BJ (cell line): ENCODE measurements around the gene DCPS. TPM values are rescaled to one million over a fixed set of nuclear protein-coding genes. Genes with fewer than 3 reads are reported as not detected.

Experiments used
- CTCF ChIA-PET: fragments of 350-600 bp; formaldehyde crosslinking; extraction: SDS; loops from one replicate; lab custom pipeline; 2021; ENCODE audit warnings: antibody characterized with exemption, inconsistent platforms; lab: Yijun Ruan, JAX
- POLR2A ChIA-PET: fragments of 300-600 bp; sonication (Branson Sonifier 250); formaldehyde crosslinking; extraction: SDS; loops from one replicate; lab custom pipeline; 2021; ENCODE audit warnings: antibody characterized with exemption; lab: Charles Lee
- DNase-seq: peaks from one replicate; pipeline ENCODE4 v3.0.0-alpha.2; 2011; ENCODE audit warnings: low read depth
- H3K27me3 ChIP-seq: 2 replicates; pipeline ENCODE4 v1.6.0; 2011; ENCODE audit warnings: low read length; ENCODE audit not compliant: control insufficient read depth, insufficient read depth
- H3K36me3 ChIP-seq: 2 replicates; pipeline ENCODE4 v1.5.1; 2011; ENCODE audit warnings: low read length; ENCODE audit not compliant: control insufficient read depth, insufficient read depth
- H3K4me3 ChIP-seq: 2 replicates; pipeline ENCODE4 v1.5.1; 2011; ENCODE audit warnings: low read depth, mild to moderate bottlenecking, control low read depth, low read length
- CTCF ChIP-seq: IDR thresholded peaks from 2 replicates; pipeline ENCODE4 v1.5.1; 2011; ENCODE audit warnings: low read depth, mild to moderate bottlenecking, control low read depth, inconsistent platforms, low read length, moderate library complexity; ENCODE audit not compliant: insufficient read depth
- polyA plus RNA-seq: library from polyadenylated mRNA; depleted of rRNA; stranded (reverse); fragments of >200 nt; gene quantifications from 2 replicates; pipeline ENCODE4 v1.2.3, GENCODE V29; 2011

The DCPS gene
- polyA plus RNA-seq, 1 experiment: 23.5 TPM

GRCh38 chr11:126340960-126341606 lies 37.2 kb downstream of the DCPS start:
- CTCF ChIA-PET: interaction anchor here (1.1 to 1.6 kb wide), 4 partner anchors 12 to 140 kb away, joined by 3 to 5 read pairs (median 4); no protein-coding TSS in a partner anchor
- Histone ChIP-seq H3K4me3 (no peak overlapping the region), H3K36me3 (peaks cover 3% of the 10 kb centered on the region; the same call in 1 of the 2 replicates), H3K27me3 (no peaks in the 10 kb centered on the region)
- POLR2A ChIA-PET: interaction anchor here (1.0 kb wide), 1 partner anchor 9 kb away, joined by 3 read pairs; no protein-coding TSS in a partner anchor
- no peak for DNase-seq
- TF ChIP-seq CTCF: no peak

- ChIA-PET CTCF (interaction anchor here (1.2 to 1.6 kb wide), 3 partner anchors 12 to 139 kb away, joined by 3 to 5 read pairs (median 3); no protein-coding TSS in a partner anchor), POLR2A (interaction anchor here (0.5 to 1.0 kb wide), 3 partner anchors 10 to 60 kb away, joined by 3 to 20 read pairs (median 5); no protein-coding TSS in a partner anchor)
- H3K27me3 ChIP-seq: no peaks in the 10 kb centered on the region
- no peak overlapping the region for H3K4me3 ChIP-seq
- no peak for DNase-seq
- TF ChIP-seq CTCF: no peak
- peaks cover 3% of the 10 kb centered on the region; the same call in 1 of the 2 replicates for H3K36me3 ChIP-seq
Measured at GRCh38 chr11:126341760-126342161, 37.9 kb downstream of the DCPS start.

GRCh38 chr11:126343051-126343450 lies 39.2 kb downstream of the DCPS start:
- no peak for TF ChIP-seq CTCF
- ChIA-PET CTCF (interaction anchor here (1.3 to 1.6 kb wide), 2 partner anchors 11 to 33 kb away, joined by 5 read pairs; no protein-coding TSS in a partner anchor), POLR2A (no interaction called here)
- Histone ChIP-seq H3K36me3 (peaks cover 3% of the 10 kb centered on the region; the same call in 1 of the 2 replicates), H3K27me3 (no peaks in the 10 kb centered on the region), H3K4me3 (no peak overlapping the region)
- no peak for DNase-seq

GRCh38 chr11:126344141-126345080 lies 40.6 kb downstream of the DCPS start:
- H3K4me3 ChIP-seq: no peak overlapping the region
- CTCF ChIA-PET: interaction anchor here (0.6 to 1.5 kb wide), 5 partner anchors 11 to 136 kb away, joined by 3 to 4 read pairs (median 3); no protein-coding TSS in a partner anchor
- peaks cover 3% of the 10 kb centered on the region; the same call in 1 of the 2 replicates for H3K36me3 ChIP-seq
- no peak for TF ChIP-seq CTCF
- no peaks in the 10 kb centered on the region for H3K27me3 ChIP-seq
- DNase-seq: no peak
- POLR2A ChIA-PET: no interaction called here

- ChIA-PET POLR2A (no interaction called here), CTCF (interaction anchor here (1.0 to 2.6 kb wide), 4 partner anchors 12 to 96 kb away, joined by 3 to 5 read pairs (median 4); no protein-coding TSS in a partner anchor)
- no peak for DNase-seq
- no peak for TF ChIP-seq CTCF
- peaks cover 3% of the 10 kb centered on the region; the same call in 1 of the 2 replicates for H3K36me3 ChIP-seq
- H3K27me3 ChIP-seq: no peaks in the 10 kb centered on the region
- H3K4me3 ChIP-seq: no peak overlapping the region
Measured at GRCh38 chr11:126345283-126345682, 41.4 kb downstream of the DCPS start.
